BLaER1 (cell line): ENCODE measurements around the gene DBNDD1.

Experiments used
- H3K27ac ChIP-seq: shearing (Covaris generic); formaldehyde crosslinking; 2 replicates; pipeline ENCODE4 v1.8.1; 2022
- H3K27me3 ChIP-seq: shearing (Covaris generic); formaldehyde crosslinking; 2 replicates; pipeline ENCODE4 v1.8.1; 2022
- H3K36me3 ChIP-seq: shearing (Covaris generic); formaldehyde crosslinking; 2 replicates; pipeline ENCODE4 v1.8.1; 2022
- H3K4me1 ChIP-seq: shearing (Covaris generic); formaldehyde crosslinking; 2 replicates; pipeline ENCODE4 v1.8.1; 2022
- H3K4me2 ChIP-seq: shearing (Covaris generic); formaldehyde crosslinking; 2 replicates; pipeline ENCODE4 v1.8.1; 2022
- H3K4me3 ChIP-seq: shearing (Covaris generic); formaldehyde crosslinking; 2 replicates; pipeline ENCODE4 v1.8.1; 2022
- H3K9ac ChIP-seq: shearing (Covaris generic); formaldehyde crosslinking; 2 replicates; pipeline ENCODE4 v1.8.1; 2022
- H3K9me3 ChIP-seq: shearing (Covaris generic); formaldehyde crosslinking; 2 replicates; pipeline ENCODE4 v1.8.1; 2022
- H4K20me1 ChIP-seq: shearing (Covaris generic); formaldehyde crosslinking; 2 replicates; pipeline ENCODE4 v1.8.1; 2022
- Cebpa-rat ChIP-seq: shearing (Covaris generic); IDR thresholded peaks from 2 replicates; pipeline ENCODE4 v1.8.1; 2022

The DBNDD1 gene

GRCh38 chr16:90040152-90041023 is 21.1 kb upstream of the DBNDD1 start:
- Histone ChIP-seq H3K27me3 (no peaks in the 10 kb centered on the region), H3K9me3 (no peaks in the 10 kb centered on the region), H3K27ac (no peak overlapping the region), H3K9ac (no peak overlapping the region), H3K4me2 (no peak overlapping the region), H3K4me1 (peaks cover 20% of the 10 kb centered on the region), H4K20me1 (no peaks in the 10 kb centered on the region), H3K36me3 (peaks cover 83% of the 10 kb centered on the region), H3K4me3 (no peak overlapping the region)
- no peak for TF ChIP-seq Cebpa-rat

- Histone ChIP-seq H3K4me2 (no peak overlapping the region), H3K27ac (no peak overlapping the region), H3K4me3 (no peak overlapping the region), H4K20me1 (peaks cover 15% of the 10 kb centered on the region), H3K9me3 (no peaks in the 10 kb centered on the region), H3K36me3 (peaks cover 83% of the 10 kb centered on the region), H3K27me3 (no peaks in the 10 kb centered on the region), H3K9ac (no peak overlapping the region), H3K4me1 (no peaks in the 10 kb centered on the region)
- no peak for TF ChIP-seq Cebpa-rat
These were observed 18.0 kb upstream of the DBNDD1 start for GRCh38 chr16:90037276-90037675.

- Histone ChIP-seq H3K9ac (no peak overlapping the region), H3K4me2 (no peak overlapping the region), H3K4me1 (no peaks in the 10 kb centered on the region), H3K4me3 (no peak overlapping the region), H4K20me1 (peaks cover 29% of the 10 kb centered on the region), H3K27me3 (no peaks in the 10 kb centered on the region), H3K27ac (no peak overlapping the region), H3K9me3 (no peaks in the 10 kb centered on the region), H3K36me3 (peaks cover 89% of the 10 kb centered on the region)
- TF ChIP-seq Cebpa-rat, result no peak
These were observed 16.6 kb upstream of the DBNDD1 start for GRCh38 chr16:90035902-90036301.

GRCh38 chr16:90034504-90034903 is 15.2 kb upstream of the DBNDD1 start:
- Histone ChIP-seq H3K36me3 (peaks cover 78% of the 10 kb centered on the region), H3K4me3 (no peak overlapping the region), H3K4me1 (peaks cover 11% of the 10 kb centered on the region; the same call in 1 of the 2 replicates), H3K27me3 (no peaks in the 10 kb centered on the region), H3K27ac (no peak overlapping the region), H3K9me3 (no peaks in the 10 kb centered on the region), H3K9ac (no peak overlapping the region), H3K4me2 (no peak overlapping the region), H4K20me1 (peaks cover 43% of the 10 kb centered on the region)
- no peak for TF ChIP-seq Cebpa-rat

- H3K36me3 ChIP-seq, result peaks cover 75% of the 10 kb centered on the region
- no peaks in the 10 kb centered on the region for H3K27me3 ChIP-seq
- H4K20me1 ChIP-seq, result peaks cover 54% of the 10 kb centered on the region
- no peak overlapping the region for H3K4me2 ChIP-seq
- no peak overlapping the region for H3K4me3 ChIP-seq
- TF ChIP-seq Cebpa-rat, result no peak
- no peak overlapping the region for H3K27ac ChIP-seq
- H3K9me3 ChIP-seq, result no peaks in the 10 kb centered on the region
- H3K4me1 ChIP-seq, result peaks cover 12% of the 10 kb centered on the region; the same call in 1 of the 2 replicates
- H3K9ac ChIP-seq, result no peak overlapping the region
These were observed 14.1 kb upstream of the DBNDD1 start for GRCh38 chr16:90033387-90033786.

- Histone ChIP-seq H3K36me3 (peaks cover 70% of the 10 kb centered on the region), H3K4me2 (no peak overlapping the region), H3K4me3 (no peak overlapping the region), H3K4me1 (peaks cover 12% of the 10 kb centered on the region; the same call in 1 of the 2 replicates), H3K9me3 (no peaks in the 10 kb centered on the region), H3K27ac (no peak overlapping the region), H3K27me3 (no peaks in the 10 kb centered on the region), H3K9ac (no peak overlapping the region), H4K20me1 (peaks cover 54% of the 10 kb centered on the region)
- no peak for TF ChIP-seq Cebpa-rat
These were observed 13.5 kb upstream of the DBNDD1 start for GRCh38 chr16:90032674-90033331.

- H4K20me1 ChIP-seq, result peaks cover 54% of the 10 kb centered on the region
- H3K9me3 ChIP-seq, result no peaks in the 10 kb centered on the region
- no peak for TF ChIP-seq Cebpa-rat
- no peaks in the 10 kb centered on the region for H3K27me3 ChIP-seq
- H3K4me3 ChIP-seq, result no peak overlapping the region
- H3K9ac ChIP-seq, result no peak overlapping the region
- peaks cover 12% of the 10 kb centered on the region; the same call in 1 of the 2 replicates for H3K4me1 ChIP-seq
- H3K27ac ChIP-seq, result no peak overlapping the region
- H3K4me2 ChIP-seq, result no peak overlapping the region
- peaks cover 63% of the 10 kb centered on the region for H3K36me3 ChIP-seq
These were observed 12.8 kb upstream of the DBNDD1 start for GRCh38 chr16:90031931-90032673.

GRCh38 chr16:90031186-90031930 is 12.1 kb upstream of the DBNDD1 start:
- peaks cover 55% of the 10 kb centered on the region for H3K36me3 ChIP-seq
- H3K27me3 ChIP-seq, result no peaks in the 10 kb centered on the region
- H3K4me3 ChIP-seq, result no peak overlapping the region
- H4K20me1 ChIP-seq, result peaks cover 60% of the 10 kb centered on the region
- no peaks in the 10 kb centered on the region for H3K9me3 ChIP-seq
- H3K9ac ChIP-seq, result no peak overlapping the region
- H3K27ac ChIP-seq, result no peak overlapping the region
- no peak overlapping the region for H3K4me2 ChIP-seq
- TF ChIP-seq Cebpa-rat, result no peak
- H3K4me1 ChIP-seq, result peaks cover 18% of the 10 kb centered on the region

GRCh38 chr16:90028985-90029384 is 9.7 kb upstream of the DBNDD1 start:
- H3K4me3 ChIP-seq, result no peak overlapping the region
- peaks cover 35% of the 10 kb centered on the region for H3K4me1 ChIP-seq
- no peaks in the 10 kb centered on the region for H3K27me3 ChIP-seq
- H3K36me3 ChIP-seq, result peaks cover 37% of the 10 kb centered on the region
- peaks cover 66% of the 10 kb centered on the region for H4K20me1 ChIP-seq
- TF ChIP-seq Cebpa-rat, result no peak
- no peaks in the 10 kb centered on the region for H3K9me3 ChIP-seq
- H3K27ac ChIP-seq, result no peak overlapping the region
- no peak overlapping the region for H3K4me2 ChIP-seq
- H3K9ac ChIP-seq, result no peak overlapping the region
